Hematopoietic multipotent progenitor cell treated with erythropoietin and hydrocortisone succinate and interleukin-3 and kit ligand, for 8 days (in vitro differentiated cells): ENCODE measurements around the gene DYRK3.
A peak's percentile ranks its signal among the peaks of the same experiment; 100 is the strongest.
"Not testable (repeated sequence)": the region's sequence is repeated elsewhere in the genome, so short reads cannot be mapped to it uniquely, and the experiment has no call there.

Source experiments
- DNase-seq: peaks from one replicate; pipeline ENCODE4 v3.0.0-alpha.2; 2015

The DYRK3 gene

GRCh38 chr1:206635080-206635977 lies at the start of gene DYRK3:
DYRK3 (plus strand) TSS chr1:206635536; CDS start chr1:206635704, 168 bp downstream.
- peak; percentile 92 for DNase-seq

DNA sequence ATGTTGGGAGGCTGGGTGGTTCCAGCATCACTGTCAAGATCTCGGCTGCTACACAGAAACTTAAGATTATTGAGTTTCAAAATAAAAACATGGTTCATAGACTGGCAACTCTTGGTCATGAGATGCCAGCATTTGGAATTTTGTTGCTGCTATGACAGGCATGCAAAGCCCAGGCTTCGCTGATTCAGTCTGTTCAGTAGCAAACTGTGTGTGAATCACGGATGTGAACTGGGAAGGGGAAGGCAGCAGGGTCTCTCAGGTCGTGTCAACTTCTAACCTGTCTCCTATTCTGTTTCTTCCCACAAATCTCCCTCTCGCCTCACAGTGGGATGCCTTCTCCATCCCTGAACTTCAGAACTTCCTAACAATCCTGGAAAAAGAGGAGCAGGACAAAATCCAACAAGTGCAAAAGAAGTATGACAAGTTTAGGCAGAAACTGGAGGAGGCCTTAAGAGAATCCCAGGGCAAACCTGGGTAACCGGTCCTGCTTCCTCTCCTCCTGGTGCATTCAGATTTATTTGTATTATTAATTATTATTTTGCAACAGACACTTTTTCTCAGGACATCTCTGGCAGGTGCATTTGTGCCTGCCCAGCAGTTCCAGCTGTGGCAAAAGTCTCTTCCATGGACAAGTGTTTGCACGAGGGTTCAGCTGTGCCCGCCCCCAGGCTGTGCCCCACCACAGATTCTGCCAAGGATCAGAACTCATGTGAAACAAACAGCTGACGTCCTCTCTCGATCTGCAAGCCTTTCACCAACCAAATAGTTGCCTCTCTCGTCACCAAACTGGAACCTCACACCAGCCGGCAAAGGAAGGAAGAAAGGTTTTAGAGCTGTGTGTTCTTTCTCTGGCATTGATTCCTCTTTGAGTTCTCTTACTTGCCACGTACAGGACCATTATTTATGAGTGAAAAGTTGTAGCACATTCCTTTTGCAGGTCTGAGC lies 48.6 kb upstream of the DYRK3 start:
- DNase-seq = no peak

- no peak for DNase-seq
Observed at GRCh38 chr1:206587904-206588303, 47.4 kb upstream of the DYRK3 start.

- no peak for DNase-seq
Observed at GRCh38 chr1:206588492-206588891, 46.8 kb upstream of the DYRK3 start.

DNA sequence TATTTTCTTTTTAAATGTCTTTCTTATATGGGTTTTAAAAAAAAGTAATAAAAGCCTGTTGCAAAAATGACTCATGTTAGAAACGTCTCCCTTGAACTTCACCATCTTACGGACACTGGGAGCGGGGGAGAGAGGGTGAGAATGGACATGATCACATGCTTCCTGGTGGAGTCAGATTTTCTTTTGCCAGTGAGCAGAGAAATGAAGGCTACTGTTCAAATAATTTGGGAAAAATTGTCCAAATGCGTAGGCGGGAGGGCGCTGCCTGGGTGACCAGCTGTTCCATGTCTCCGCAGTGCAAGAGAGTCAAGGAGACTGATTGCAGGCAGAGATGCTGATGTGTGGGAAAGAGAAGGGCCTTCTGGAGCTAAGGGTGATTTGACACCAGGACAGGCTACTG lies 46.1 kb upstream of the DYRK3 start:
- no peak for DNase-seq

DNA sequence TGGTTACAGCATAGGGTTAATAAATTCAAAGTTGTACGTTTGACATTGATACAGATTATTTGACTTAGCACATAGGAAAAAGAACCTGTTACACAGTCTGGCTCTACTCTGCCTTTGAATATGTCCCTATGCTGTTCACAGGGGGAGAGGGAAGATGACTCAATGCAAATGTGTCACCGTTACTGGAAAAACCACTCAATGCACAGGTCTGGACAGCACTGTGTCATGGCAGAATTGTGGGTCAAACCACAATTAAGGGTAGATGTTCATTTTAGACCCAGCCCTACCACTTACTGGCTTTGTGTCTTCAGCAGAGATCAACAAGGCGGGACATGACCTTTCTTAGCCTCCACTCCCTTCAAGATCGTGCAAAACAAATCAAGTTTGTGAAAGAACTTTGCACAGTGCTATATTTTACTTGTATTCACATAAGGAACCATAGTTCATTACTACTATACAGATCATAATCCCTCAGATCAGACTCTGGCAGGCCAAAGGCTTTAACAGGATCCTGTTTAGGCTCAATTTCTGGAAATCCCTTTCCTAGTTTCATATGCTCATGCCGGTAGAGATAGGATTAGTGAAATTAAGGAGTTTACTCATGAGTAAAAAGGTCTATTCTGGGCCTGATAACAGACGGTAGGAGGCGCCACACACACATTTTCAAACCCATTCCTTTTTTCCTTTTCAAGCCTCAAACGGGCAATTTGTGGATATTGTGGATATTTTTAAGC lies 45.1 kb upstream of the DYRK3 start:
- DNase-seq = peak; percentile 15

- no peak for DNase-seq
Observed at GRCh38 chr1:206591226-206591625, 44.1 kb upstream of the DYRK3 start.

GRCh38 chr1:206591696-206592095 lies 43.6 kb upstream of the DYRK3 start:
- DNase-seq = no peak

- no peak for DNase-seq
Observed at GRCh38 chr1:206593351-206593925, 41.9 kb upstream of the DYRK3 start.

DNA sequence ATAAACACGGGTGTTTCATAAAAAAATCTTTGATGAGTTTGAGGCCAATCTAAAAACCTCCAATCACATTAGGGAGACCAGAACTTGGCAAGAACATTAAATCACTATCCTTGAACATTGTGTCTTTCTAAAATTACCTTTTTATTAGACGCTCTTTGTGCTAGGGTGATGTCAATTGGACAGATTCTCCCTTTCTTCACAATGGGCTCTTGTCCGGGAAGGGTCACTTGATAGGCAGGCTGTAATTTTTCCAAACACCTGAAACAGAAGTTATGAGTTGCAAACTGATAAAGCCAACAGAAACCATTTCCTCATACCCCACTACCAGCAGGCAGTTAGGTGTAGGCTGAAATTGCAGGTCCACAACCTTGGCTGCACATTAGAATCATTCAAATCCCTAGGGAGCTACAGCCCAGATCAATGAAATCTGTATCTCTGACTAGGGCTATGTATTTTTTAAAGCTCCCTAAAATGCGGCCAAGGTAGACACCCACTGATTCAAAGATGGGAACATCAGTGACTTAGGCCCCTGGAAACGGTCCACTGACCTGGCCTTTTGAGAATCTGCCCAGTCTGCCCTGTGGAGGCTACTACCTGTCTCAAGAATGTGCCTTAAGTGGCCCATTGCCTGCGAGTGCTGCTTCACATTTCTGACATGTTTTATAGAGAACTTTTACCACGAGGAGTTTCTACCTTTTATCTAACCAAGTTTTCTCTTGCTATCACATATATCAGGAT lies 39.6 kb upstream of the DYRK3 start:
- DNase-seq = no peak

DNA sequence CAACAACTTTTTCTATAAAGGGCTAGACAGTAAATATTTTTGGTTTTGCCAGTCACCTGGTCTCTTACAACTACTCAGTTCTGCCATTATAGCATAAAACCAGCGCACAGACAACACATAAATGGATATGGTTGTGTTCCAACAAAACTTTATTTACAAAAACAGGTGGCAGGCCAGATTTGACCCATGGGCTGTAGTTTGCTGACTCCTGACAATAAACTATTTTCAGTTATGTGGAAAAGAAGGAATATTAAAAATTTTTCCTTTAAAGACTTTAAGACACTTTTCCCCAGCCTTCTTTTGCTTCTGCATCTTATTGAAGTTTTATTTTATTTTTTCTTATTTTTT lies 39.0 kb upstream of the DYRK3 start:
- no peak for DNase-seq

- DNase-seq = no peak
Observed at GRCh38 chr1:206600527-206600926, 34.8 kb upstream of the DYRK3 start.

DNA sequence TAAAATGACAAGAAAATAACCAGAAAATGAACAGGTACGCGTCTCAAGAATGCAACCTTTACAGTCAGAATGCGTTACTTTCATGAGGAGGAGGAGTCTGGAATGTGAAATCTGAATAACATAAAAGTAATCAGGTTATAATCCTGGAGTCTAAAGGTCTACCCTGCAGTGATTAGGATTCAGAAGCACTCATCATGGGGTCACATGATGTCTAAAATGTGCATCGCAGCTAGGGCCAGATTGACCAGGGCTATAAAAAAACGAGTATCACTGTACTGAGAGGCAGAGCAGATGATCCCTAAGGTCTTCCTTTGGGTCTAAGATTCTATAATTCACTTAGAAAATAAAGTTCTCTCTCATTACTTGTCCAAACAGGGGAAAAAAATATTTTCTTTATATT lies 30.5 kb upstream of the DYRK3 start:
- DNase-seq = no peak

GRCh38 chr1:206606867-206607266 lies 28.5 kb upstream of the DYRK3 start:
- DNase-seq = peak; percentile 69

- peak; percentile 52 for DNase-seq
Observed at GRCh38 chr1:206608108-206608698, 27.1 kb upstream of the DYRK3 start.

DNA sequence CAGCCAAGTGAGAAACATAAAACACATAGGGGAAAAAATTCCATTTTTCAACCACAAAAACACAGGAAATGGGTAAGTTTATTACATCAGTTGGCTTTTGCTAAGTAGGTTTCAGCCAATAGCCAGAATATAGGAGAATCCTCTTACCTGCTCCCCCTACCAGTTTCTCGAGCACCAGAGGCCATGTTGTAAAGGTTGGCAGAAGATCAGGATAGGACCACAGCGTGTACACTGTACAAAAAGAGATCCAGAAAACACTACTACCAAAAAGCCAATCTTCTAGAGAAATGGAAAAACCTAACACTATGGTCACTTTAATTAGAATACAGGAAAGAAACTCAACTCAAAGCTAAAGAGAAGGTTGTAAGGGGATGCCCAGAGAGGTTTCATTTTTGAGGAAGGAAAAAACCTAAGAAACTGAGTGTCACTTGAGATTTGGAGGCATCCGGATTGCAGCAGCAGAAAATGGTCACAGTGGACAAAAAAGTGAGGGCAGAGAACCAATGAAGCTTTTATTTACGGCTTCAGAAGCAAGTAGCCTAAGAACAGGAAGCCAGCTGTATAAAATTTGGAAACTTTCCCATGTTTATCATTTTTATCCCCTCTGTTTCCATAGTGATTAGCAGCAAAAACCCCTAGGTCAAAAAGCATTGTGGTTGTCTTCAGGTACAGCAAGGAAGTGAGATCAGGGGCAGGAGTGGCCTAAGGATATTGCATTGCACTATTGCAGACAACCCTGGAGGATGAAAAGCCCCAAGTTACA lies 25.9 kb upstream of the DYRK3 start:
- DNase-seq = no peak

DNA sequence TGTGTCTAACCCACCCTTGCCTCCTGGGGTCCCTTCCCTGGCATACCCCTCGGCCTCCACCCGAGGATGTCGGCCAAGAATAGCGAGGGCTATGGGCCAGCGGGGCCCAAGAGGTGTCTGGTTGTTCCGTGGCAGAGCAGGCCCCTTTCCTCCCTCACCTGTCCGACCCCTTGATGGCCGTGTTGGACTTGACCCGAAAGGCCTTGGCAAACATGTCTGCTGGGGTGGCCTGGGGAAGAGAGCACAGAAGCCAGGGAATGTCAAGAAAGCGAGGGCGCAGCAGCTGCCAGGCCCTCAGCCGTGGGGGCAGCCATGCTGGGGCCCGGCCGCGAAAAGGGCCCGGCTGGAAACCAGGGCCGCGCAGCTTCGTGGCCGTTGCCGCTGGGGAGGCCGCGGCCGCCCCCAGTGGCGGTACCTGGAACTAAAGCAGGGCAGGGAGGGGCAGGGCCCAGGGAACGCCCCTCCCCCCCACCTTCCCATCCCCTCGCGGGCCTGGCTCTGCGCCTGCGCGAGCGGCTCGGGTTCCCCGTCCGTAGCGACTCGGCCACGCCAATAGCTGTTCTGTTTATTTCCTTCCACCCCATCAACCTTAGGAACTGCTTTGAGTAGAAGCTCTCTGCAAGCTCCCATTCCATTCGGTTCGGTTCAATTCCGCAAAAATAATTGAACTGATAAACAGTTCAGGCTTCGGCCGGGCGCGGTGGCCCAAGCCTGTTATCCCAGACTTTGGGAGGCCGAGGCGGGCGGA lies 23.0 kb upstream of the DYRK3 start, which contains the start of gene EIF2D:
Gene EIF2D, minus strand, starts transcription at position 337 of the 748 bp plus-strand sequence. Its CDS starts 123 bp downstream, at position 214.
- DNase-seq = peak; percentile 91

GRCh38 chr1:206626396-206626795 lies 8.9 kb upstream of the DYRK3 start:
- not testable (repeated sequence) for DNase-seq

GRCh38 chr1:206628916-206629315 lies 6.4 kb upstream of the DYRK3 start:
- no peak for DNase-seq

- peak; percentile 88 for DNase-seq
Observed at GRCh38 chr1:206631085-206631509, 4.2 kb upstream of the DYRK3 start.
